WTC11 (cell line): ENCODE data around the gene ITLN1.

ENCODE experiments used
- NR1H2 ChIP-seq: sonication (generic); formaldehyde crosslinking; IDR thresholded peaks from 2 replicates; pipeline ENCODE4 v1.9.0; 2021; ENCODE audit warnings: mild to moderate bottlenecking, moderate library complexity, missing genetic modification reagents
- NR2C2 ChIP-seq: sonication (generic); formaldehyde crosslinking; IDR thresholded peaks from 2 replicates; pipeline ENCODE4 v1.8.0; 2022; ENCODE audit warnings: mild to moderate bottlenecking, missing genetic modification reagents
- TCF7 ChIP-seq: sonication (generic); formaldehyde crosslinking; IDR thresholded peaks from 2 replicates; pipeline ENCODE4 v1.8.0; 2022; ENCODE audit warnings: mild to moderate bottlenecking, low read depth, missing genetic modification reagents, moderate library complexity
- TEAD4 ChIP-seq: sonication (generic); formaldehyde crosslinking; IDR thresholded peaks from 2 replicates; pipeline ENCODE4 v1.8.0; 2022; ENCODE audit warnings: mild to moderate bottlenecking, missing genetic modification reagents
- TF ChIP-seq, protein P1 (sequence below): sonication (generic); formaldehyde crosslinking; IDR thresholded peaks from 2 replicates; pipeline ENCODE4 v1.8.0; 2023; ENCODE audit warnings: missing genetic modification reagents

DNA sequence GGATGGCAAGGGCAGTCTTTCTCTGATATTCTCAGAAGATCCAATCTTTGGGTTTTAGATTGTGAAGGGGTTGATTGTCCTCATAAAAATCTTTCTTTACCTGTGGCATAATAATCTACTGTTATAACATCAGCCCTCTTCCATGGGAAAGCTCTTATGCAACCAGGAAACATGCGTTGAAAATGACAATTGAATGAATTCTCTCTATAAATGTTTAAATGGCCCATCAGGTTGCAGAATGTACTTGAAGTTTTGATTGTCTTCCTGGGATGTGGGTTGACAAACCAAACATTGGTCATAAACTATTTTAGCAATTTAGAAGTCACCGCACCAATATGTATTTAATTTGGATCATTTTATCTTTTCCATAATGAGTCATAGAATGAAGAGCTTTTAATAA, 31.7 kb upstream of the ITLN1 start:
- TF ChIP-seq TCF7 (no peak), NR1H2 (no peak), TEAD4 (no peak), NR2C2 (CRISPR knock-in tag) (no peak)
- TF ChIP-seq, protein P1, sequence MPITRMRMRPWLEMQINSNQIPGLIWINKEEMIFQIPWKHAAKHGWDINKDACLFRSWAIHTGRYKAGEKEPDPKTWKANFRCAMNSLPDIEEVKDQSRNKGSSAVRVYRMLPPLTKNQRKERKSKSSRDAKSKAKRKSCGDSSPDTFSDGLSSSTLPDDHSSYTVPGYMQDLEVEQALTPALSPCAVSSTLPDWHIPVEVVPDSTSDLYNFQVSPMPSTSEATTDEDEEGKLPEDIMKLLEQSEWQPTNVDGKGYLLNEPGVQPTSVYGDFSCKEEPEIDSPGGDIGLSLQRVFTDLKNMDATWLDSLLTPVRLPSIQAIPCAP (CRISPR knock-in tag): no peak
